22Rv1 (cell line): ENCODE measurements around the gene GRIN3A.

ENCODE experiments used
- ZFX ChIP-seq: fragments of 450-650 bp; IDR thresholded peaks from 2 replicates; pipeline ENCODE4 v1.6.1; 2017; ENCODE audit warnings: antibody characterized with exemption, borderline replicate concordance
- TF ChIP-seq, protein P1 (sequence below): fragments of 450-650 bp; IDR thresholded peaks from 2 replicates; pipeline ENCODE4 v1.5.1; 2017; ENCODE audit warnings: mild to moderate bottlenecking

DNA sequence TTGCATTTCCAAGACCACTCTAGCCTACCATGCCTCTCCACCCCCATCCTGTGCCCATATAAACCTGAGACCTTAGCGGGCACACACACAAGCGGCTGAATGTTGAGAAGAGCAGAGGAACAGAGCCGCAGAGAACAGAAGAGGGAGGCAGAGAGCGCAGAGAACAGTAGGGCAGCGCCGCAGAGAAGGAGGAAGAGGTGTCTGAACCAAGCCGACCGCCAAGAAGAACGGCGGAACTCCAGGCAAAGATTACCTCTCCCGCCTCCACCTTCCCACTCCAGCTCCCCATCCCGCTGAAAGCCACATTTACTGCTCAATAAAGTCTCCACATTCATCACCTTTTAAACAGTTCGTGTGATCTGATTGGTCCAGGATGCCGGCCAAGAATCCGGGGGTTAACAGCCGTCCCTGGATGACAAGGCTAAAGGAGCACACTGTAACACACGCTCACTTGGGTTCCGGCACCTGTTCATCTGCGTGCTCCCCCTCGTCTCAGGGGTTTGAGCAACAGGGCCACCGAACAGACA lies 33.2 kb downstream of the GRIN3A start:
- TF ChIP-seq, protein P1, sequence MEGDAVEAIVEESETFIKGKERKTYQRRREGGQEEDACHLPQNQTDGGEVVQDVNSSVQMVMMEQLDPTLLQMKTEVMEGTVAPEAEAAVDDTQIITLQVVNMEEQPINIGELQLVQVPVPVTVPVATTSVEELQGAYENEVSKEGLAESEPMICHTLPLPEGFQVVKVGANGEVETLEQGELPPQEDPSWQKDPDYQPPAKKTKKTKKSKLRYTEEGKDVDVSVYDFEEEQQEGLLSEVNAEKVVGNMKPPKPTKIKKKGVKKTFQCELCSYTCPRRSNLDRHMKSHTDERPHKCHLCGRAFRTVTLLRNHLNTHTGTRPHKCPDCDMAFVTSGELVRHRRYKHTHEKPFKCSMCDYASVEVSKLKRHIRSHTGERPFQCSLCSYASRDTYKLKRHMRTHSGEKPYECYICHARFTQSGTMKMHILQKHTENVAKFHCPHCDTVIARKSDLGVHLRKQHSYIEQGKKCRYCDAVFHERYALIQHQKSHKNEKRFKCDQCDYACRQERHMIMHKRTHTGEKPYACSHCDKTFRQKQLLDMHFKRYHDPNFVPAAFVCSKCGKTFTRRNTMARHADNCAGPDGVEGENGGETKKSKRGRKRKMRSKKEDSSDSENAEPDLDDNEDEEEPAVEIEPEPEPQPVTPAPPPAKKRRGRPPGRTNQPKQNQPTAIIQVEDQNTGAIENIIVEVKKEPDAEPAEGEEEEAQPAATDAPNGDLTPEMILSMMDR, result no peak
- TF ChIP-seq ZFX, result no peak
